HCT116 (cell line): ENCODE results near the gene MICOS13. TPM values are rescaled to one million over a fixed set of nuclear protein-coding genes. Genes with fewer than 3 reads are reported as not detected.

Source experiments
- ATAC-seq: fragments of 200-7000 bp; cut with Tn5 transposase; 2 replicates; pipeline ENCODE4 v1.9.1; 2020; ENCODE audit warnings: mild to moderate bottlenecking, moderate library complexity
- Bru-seq: library from RNA; stranded (reverse); fragments of 400-500 nt; gene quantifications from one replicate; lab custom pipeline; 2021; lab: Mats Ljungman, UMichigan
- BruChase-seq, 2 experiments: library from RNA; stranded (reverse); fragments of 400-500 nt; gene quantifications; one replicate each; lab custom pipeline; 2021; lab: Mats Ljungman, UMichigan
- BruUV-seq: library from RNA; stranded (reverse); fragments of 400-500 nt; replicated peaks from 2 replicates; lab custom pipeline; 2021; lab: Mats Ljungman, UMichigan
- CTCF ChIA-PET: fragments of 300-600 bp; sonication (Branson Sonifier 250); formaldehyde crosslinking; loops from one replicate; lab custom pipeline; 2021; ENCODE audit warnings: antibody characterized with exemption; lab: Charles Lee
- POLR2A ChIA-PET: fragments of 300-600, 350-600 bp; sonication (Branson Sonifier 250); formaldehyde crosslinking; loops from one replicate; lab custom pipeline; 2021; ENCODE audit warnings: antibody characterized with exemption; lab: Charles Lee
- RAD21 ChIA-PET, 2 experiments: fragments of 300-600 bp; sonication (Branson Sonifier 250); formaldehyde crosslinking; loops; one replicate each; lab custom pipeline; 2023; ENCODE audit warnings: low total read pairs in 2 of 2; ENCODE audit not compliant: uncharacterized antibody in 2 of 2, unreplicated experiment in 2 of 2, low non-redundant PET in 1 of 2; lab: Charles Lee
- DNase-seq: peaks from one replicate; pipeline ENCODE4 v3.0.0-alpha.2; 2010; ENCODE audit warnings: low read depth, low spot score
- H2AFZ ChIP-seq: fragments of 200-600 bp; shearing (Covaris generic), sonication (generic); 2 replicates; pipeline ENCODE4 v1.6.1; 2017; ENCODE audit warnings: low read depth, mixed run types, mixed read lengths, antibody characterized with exemption, low read length; ENCODE audit not compliant: poor library complexity, severe bottlenecking
- H3K27ac ChIP-seq: 2 replicates; pipeline ENCODE4 v1.5.1; 2012; ENCODE audit warnings: low read depth, low read length
- H3K27me3 ChIP-seq: fragments of 200-600 bp; sonication (generic); 2 replicates; pipeline ENCODE4 v1.6.1; 2016; ENCODE audit warnings: mixed run types, low read length, mixed read lengths; ENCODE audit not compliant: insufficient read depth
- H3K36me3 ChIP-seq, 2 experiments: fragments of 200-500 bp in 1 of 2; fragments of 200-600 bp in 1 of 2; sonication (Bioruptor generic) in 1 of 2; sonication (generic) in 1 of 2; 2 replicates each; pipeline versions ENCODE4 v1.5.1 to v1.6.1; 2014 to 2016; ENCODE audit warnings: low read length in 2 of 2, inconsistent platforms in 1 of 2, mixed read lengths in 1 of 2, mixed run types in 1 of 2; ENCODE audit not compliant: insufficient read depth in 2 of 2, control insufficient read depth in 1 of 2
- H3K4me1 ChIP-seq, 2 experiments: fragments of 200-600 bp in 1 of 2; sonication (generic) in 1 of 2; 2 replicates each; pipeline versions ENCODE4 v1.5.1 to v1.6.1; 2012 to 2017; ENCODE audit warnings: low read length in 2 of 2, inconsistent platforms in 1 of 2, mild to moderate bottlenecking in 1 of 2, mixed read lengths in 1 of 2, mixed run types in 1 of 2, moderate library complexity in 1 of 2; ENCODE audit not compliant: insufficient read depth in 2 of 2, control insufficient read depth in 1 of 2
- H3K4me2 ChIP-seq: fragments of 200-600 bp; sonication (generic); 2 replicates; pipeline ENCODE4 v1.6.1; 2017; ENCODE audit warnings: mixed run types, low read length, mixed read lengths
- H3K4me3 ChIP-seq, 2 experiments: fragments of 200-600 bp in 1 of 2; sonication (generic) in 1 of 2; replicated peaks in 1 of 2; 2 replicates each; pipeline ENCODE4 v1.5.1; 2011 to 2016; ENCODE audit warnings: low read length in 2 of 2, control low read depth in 1 of 2, low read depth in 1 of 2, mild to moderate bottlenecking in 1 of 2, mixed read lengths in 1 of 2, mixed run types in 1 of 2
- H3K79me2 ChIP-seq: fragments of 200-600 bp; sonication (generic); 2 replicates; pipeline ENCODE4 v1.6.1; 2017; ENCODE audit warnings: mild to moderate bottlenecking, mixed run types, low read length, moderate library complexity, mixed read lengths; ENCODE audit not compliant: insufficient read depth
- H3K9ac ChIP-seq: fragments of 200-600 bp; sonication (generic); 2 replicates; pipeline ENCODE4 v1.6.1; 2016; ENCODE audit warnings: low read length, mixed read lengths
- H3K9me2 ChIP-seq: fragments of 200-600 bp; sonication (generic), shearing (Covaris generic); 2 replicates; pipeline ENCODE4 v1.6.1; 2017; ENCODE audit warnings: mixed run types, mild to moderate bottlenecking, moderate library complexity; ENCODE audit not compliant: insufficient read depth
- H3K9me3 ChIP-seq, 2 experiments: fragments of 200-500 bp in 1 of 2; fragments of 200-600 bp in 1 of 2; sonication (Bioruptor generic) in 1 of 2; sonication (generic) in 1 of 2; 2 replicates each; pipeline ENCODE4 v1.6.1; 2014 to 2017; ENCODE audit warnings: low read length in 2 of 2, mixed read lengths in 2 of 2, inconsistent platforms in 1 of 2, low read depth in 1 of 2, mild to moderate bottlenecking in 1 of 2, mixed run types in 1 of 2, moderate library complexity in 1 of 2; ENCODE audit not compliant: control insufficient read depth in 1 of 2, insufficient read depth in 1 of 2
- H4K20me1 ChIP-seq: fragments of 200-600 bp; sonication (generic), shearing (Covaris generic); 2 replicates; pipeline ENCODE4 v1.6.1; 2017; ENCODE audit warnings: mixed run types, mild to moderate bottlenecking, moderate library complexity; ENCODE audit not compliant: insufficient read depth
- ATF3 ChIP-seq: IDR thresholded peaks from 2 replicates; pipeline ENCODE4 v1.6.1; 2012
- ELF1 ChIP-seq: IDR thresholded peaks from 2 replicates; pipeline ENCODE4 v1.6.1; 2012; ENCODE audit warnings: low read depth, borderline replicate concordance
- EZH2phosphoT487 ChIP-seq: fragments of 200-600 bp; IDR thresholded peaks from 2 replicates; pipeline ENCODE4 v1.6.1; 2018; ENCODE audit warnings: antibody characterized with exemption, borderline replicate concordance
- FOSL1 ChIP-seq: IDR thresholded peaks from 2 replicates; pipeline ENCODE4 v1.6.1; 2012; ENCODE audit warnings: low read depth
- POLR2A ChIP-seq: IDR thresholded peaks from 2 replicates; pipeline ENCODE4 v1.7.0; 2011; ENCODE audit warnings: borderline replicate concordance; ENCODE audit not compliant: insufficient read depth, insufficient read length; ENCODE audit errors: extremely low read depth
- RAD21 ChIP-seq: IDR thresholded peaks from 2 replicates; pipeline ENCODE4 v1.6.1; 2012; ENCODE audit warnings: low read depth, mild to moderate bottlenecking
- REST ChIP-seq: IDR thresholded peaks from 2 replicates; pipeline ENCODE4 v1.6.1; 2012; ENCODE audit warnings: low read depth
- SIN3A ChIP-seq: IDR thresholded peaks from 2 replicates; pipeline ENCODE4 v1.6.1; 2012; ENCODE audit warnings: low read depth
- SP1 ChIP-seq: IDR thresholded peaks from 2 replicates; pipeline ENCODE4 v1.6.1; 2012; ENCODE audit warnings: low read depth
- TCF7L2 ChIP-seq: IDR thresholded peaks from 2 replicates; pipeline ENCODE4 v1.7.0; 2011; ENCODE audit warnings: borderline replicate concordance, inconsistent platforms; ENCODE audit not compliant: insufficient read depth, insufficient read length; ENCODE audit errors: extremely low read depth
- YY1 ChIP-seq: IDR thresholded peaks from 2 replicates; pipeline ENCODE4 v1.6.1; 2011; ENCODE audit warnings: low read length, low read depth, moderate library complexity, mild to moderate bottlenecking; ENCODE audit not compliant: insufficient replicate concordance; ENCODE audit errors: extremely low read depth
- ZFX ChIP-seq: fragments of 450-650 bp; IDR thresholded peaks from 2 replicates; pipeline ENCODE4 v1.6.1; 2017
- intact Hi-C: fragments of 100-400 bp; cut with micrococcal nuclease; formaldehyde crosslinking; loops from 2 replicates; pipeline ENCODE4 v1.10.0; 2022
- long read RNA-seq: library from polyadenylated mRNA; unstranded; transcript quantifications from one replicate; pipeline ENCODE4 v2.0.0, GENCODE V29; 2021; ENCODE audit not compliant: unreplicated experiment
- polyA plus RNA-seq: library from polyadenylated mRNA; unstranded; fragments of >200 nt; gene quantifications from 2 replicates; pipeline ENCODE4 v1.2.1, GENCODE V29; 2012; ENCODE audit warnings: missing spikeins
- total RNA-seq: library from RNA; stranded (reverse); gene quantifications from one replicate; pipeline ENCODE4 v1.2.1, GENCODE V29; 2021; ENCODE audit not compliant: unreplicated experiment
- TF ChIP-seq, protein P1 (sequence below), 3 experiments: fragments of 200-600 bp in 1 of 3; sonication (generic) in 1 of 3; IDR thresholded peaks in 2 of 3; conservative IDR thresholded peaks in 1 of 3; 2 replicates each; pipeline ENCODE4 v1.5.1; 2012 to 2017; ENCODE audit warnings: low read depth in 2 of 3, low read length in 2 of 3, antibody characterized with exemption in 1 of 3, borderline replicate concordance in 1 of 3, control low read depth in 1 of 3, mild to moderate bottlenecking in 1 of 3, mixed read lengths in 1 of 3, mixed run types in 1 of 3, moderate library complexity in 1 of 3; ENCODE audit not compliant: insufficient read depth in 1 of 3
- TF ChIP-seq, protein P2 (sequence below): IDR thresholded peaks from 2 replicates; pipeline ENCODE4 v1.6.1; 2011; ENCODE audit warnings: mild to moderate bottlenecking, low read length, moderate library complexity; ENCODE audit not compliant: insufficient replicate concordance; ENCODE audit errors: extremely low read depth
- TF ChIP-seq, protein P3 (sequence below): IDR thresholded peaks from 2 replicates; pipeline ENCODE4 v1.6.1; 2012

Gene MICOS13
- total RNA-seq (61.6 TPM), Bru-seq, nascent RNA (percentile 62 among the genes with signal in this experiment), BruChase-seq, experiment 1, labeled RNA remaining after a 6-hour chase (percentile 72 among the genes with signal in this experiment), BruChase-seq, experiment 2, labeled RNA remaining after a 2-hour chase (percentile 65 among the genes with signal in this experiment)
- polyA plus RNA-seq: 55.0 and 73.1 TPM in 2 replicates
- long read RNA-seq, transcript C19orf70-201 (4 exons, 896 nt): major isoform, 37 of 46 reads
- long read RNA-seq, partial matches to known transcripts: 5 of 46 reads
- long read RNA-seq, other reads (novel, unspliced or antisense): 1 of 46 reads

DNA sequence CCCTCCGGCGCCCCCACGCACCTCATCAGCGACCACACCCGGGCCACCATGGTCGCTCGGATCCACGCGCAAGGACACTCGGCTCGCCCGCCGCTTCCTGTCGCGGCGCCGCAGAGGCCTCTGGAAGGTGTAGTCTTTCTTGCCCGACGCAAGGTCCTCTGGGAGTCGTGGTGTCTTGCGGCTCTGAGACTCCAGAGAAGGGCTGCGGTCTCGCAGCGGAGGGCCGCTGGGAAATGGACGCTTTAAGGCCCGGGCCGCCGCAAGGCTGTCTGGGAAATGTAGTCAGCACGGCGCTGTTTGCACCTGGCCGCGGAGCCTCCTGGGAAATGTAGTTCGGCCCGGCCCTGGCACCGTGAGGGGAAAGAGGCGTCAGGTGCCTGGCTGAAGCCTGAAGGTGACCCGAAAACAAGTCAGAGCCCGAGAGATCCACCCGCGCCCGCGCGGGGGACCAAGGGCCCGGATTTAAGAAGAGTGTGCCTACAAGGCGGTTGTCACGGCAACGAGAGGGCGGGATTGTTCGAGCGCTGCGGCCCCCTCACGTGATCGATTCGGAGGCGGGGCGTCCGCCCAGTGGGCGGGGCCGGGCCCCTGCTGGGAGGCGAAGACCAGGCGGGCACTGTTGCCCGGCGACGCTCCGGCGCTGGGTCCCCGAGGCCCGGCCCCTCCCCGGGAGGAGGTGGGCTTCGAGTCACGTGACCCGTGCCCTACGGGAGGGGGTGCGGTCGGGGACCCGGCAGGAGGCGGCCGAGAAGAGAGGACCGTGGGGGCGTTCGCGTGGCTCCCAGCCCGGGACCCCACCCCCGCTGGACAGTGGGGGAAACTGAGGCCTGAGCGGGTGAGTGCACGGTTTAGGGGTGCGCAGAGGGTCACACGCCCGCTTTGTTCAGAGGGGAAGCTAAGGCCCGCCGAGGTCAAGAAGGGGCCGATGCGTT, at the start of gene MICOS13, which contains the start of gene HSD11B1L:
Gene MICOS13, minus strand, starts transcription at position 80 of the 932 bp plus-strand sequence. Its CDS starts 30 bp downstream, at position 50.
Gene HSD11B1L, plus strand, starts transcription at position 591 of the 932 bp plus-strand sequence. CDS start 3,806 bp downstream, outside the sequence.
- H4K20me1 ChIP-seq: no peaks in the 10 kb centered on the region
- peaks cover 12% of the 10 kb centered on the region for H3K79me2 ChIP-seq
- no TSS peak for BruUV-seq
- CTCF ChIA-PET: interaction anchor here (1.0 kb wide), 1 partner anchor 9 kb away, joined by 4 read pairs; the partner anchor contains the start of gene RPL36
- H3K27me3 ChIP-seq: no peaks in the 10 kb centered on the region
- peak within 1 kb of the TSS; percentile 96 for H3K9ac ChIP-seq
- no peak within 1 kb of the TSS for H2AFZ ChIP-seq
- POLR2A ChIA-PET: no interaction called here
- H3K27ac ChIP-seq: peak within 1 kb of the TSS; percentile 69
- ATAC-seq (peak; percentile 96), DNase-seq (peak; percentile 97)
- H3K9me2 ChIP-seq: no peaks in the 10 kb centered on the region
- no peaks in the 10 kb centered on the region for H3K36me3 ChIP-seq
- intact Hi-C loops: loop anchor here (1.0 to 2.0 kb wide), 2 partner anchors 40 to 110 kb away; partner anchors contain the start of genes CATSPERD, DUS3L and LONP1
- H3K9me3 ChIP-seq: no peaks in the 10 kb centered on the region
- H3K4me2 ChIP-seq: peak within 1 kb of the TSS; percentile 95
- peaks cover 5 to 17% of the 10 kb centered on the region in 2 experiments; a peak in 2 of 4 replicates for H3K4me1 ChIP-seq
- RAD21 ChIA-PET: no interaction called here
- peak within 1 kb of the TSS; percentile 84 to 99 for H3K4me3 ChIP-seq
- TF ChIP-seq SP1 (peak; percentile 81), FOSL1 (no peak), ATF3 (no peak), RAD21 (no peak), SIN3A (no peak), ELF1 (no peak; the same call in 1 of the 2 replicates), EZH2phosphoT487 (no peak), ZFX (no peak), REST (no peak), YY1 (peak; percentile 89), POLR2A (peak; percentile 68), TCF7L2 (peak; percentile 62)
- TF ChIP-seq, protein P1, sequence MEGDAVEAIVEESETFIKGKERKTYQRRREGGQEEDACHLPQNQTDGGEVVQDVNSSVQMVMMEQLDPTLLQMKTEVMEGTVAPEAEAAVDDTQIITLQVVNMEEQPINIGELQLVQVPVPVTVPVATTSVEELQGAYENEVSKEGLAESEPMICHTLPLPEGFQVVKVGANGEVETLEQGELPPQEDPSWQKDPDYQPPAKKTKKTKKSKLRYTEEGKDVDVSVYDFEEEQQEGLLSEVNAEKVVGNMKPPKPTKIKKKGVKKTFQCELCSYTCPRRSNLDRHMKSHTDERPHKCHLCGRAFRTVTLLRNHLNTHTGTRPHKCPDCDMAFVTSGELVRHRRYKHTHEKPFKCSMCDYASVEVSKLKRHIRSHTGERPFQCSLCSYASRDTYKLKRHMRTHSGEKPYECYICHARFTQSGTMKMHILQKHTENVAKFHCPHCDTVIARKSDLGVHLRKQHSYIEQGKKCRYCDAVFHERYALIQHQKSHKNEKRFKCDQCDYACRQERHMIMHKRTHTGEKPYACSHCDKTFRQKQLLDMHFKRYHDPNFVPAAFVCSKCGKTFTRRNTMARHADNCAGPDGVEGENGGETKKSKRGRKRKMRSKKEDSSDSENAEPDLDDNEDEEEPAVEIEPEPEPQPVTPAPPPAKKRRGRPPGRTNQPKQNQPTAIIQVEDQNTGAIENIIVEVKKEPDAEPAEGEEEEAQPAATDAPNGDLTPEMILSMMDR (IDR thresholded peaks at IDR 0.05 in 2 of 3, conservative IDR thresholded peaks at IDR 0.05 in 1 of 3; ENCODE audit: borderline replicate concordance in 1 of 3, insufficient read depth in 1 of 3, low read depth in 2 of 3, low read length in 2 of 3): no peak
- TF ChIP-seq, protein P2, sequence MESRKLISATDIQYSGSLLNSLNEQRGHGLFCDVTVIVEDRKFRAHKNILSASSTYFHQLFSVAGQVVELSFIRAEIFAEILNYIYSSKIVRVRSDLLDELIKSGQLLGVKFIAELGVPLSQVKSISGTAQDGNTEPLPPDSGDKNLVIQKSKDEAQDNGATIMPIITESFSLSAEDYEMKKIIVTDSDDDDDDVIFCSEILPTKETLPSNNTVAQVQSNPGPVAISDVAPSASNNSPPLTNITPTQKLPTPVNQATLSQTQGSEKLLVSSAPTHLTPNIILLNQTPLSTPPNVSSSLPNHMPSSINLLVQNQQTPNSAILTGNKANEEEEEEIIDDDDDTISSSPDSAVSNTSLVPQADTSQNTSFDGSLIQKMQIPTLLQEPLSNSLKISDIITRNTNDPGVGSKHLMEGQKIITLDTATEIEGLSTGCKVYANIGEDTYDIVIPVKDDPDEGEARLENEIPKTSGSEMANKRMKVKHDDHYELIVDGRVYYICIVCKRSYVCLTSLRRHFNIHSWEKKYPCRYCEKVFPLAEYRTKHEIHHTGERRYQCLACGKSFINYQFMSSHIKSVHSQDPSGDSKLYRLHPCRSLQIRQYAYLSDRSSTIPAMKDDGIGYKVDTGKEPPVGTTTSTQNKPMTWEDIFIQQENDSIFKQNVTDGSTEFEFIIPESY: no peak
- TF ChIP-seq, protein P3, sequence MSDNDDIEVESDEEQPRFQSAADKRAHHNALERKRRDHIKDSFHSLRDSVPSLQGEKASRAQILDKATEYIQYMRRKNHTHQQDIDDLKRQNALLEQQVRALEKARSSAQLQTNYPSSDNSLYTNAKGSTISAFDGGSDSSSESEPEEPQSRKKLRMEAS: peak; percentile 84
